SK-MEL-5 (cell line): ENCODE results near the gene SPAST. TPM values are rescaled to one million over a fixed set of nuclear protein-coding genes. Genes with fewer than 3 reads are reported as not detected.
A peak's percentile ranks its signal among the peaks of the same experiment; 100 is the strongest.
"Not testable (repeated sequence)": the region's sequence is repeated elsewhere in the genome, so short reads cannot be mapped to it uniquely, and the experiment has no call there.

ENCODE experiments used
- DNase-seq: peaks from one replicate; pipeline ENCODE4 v3.0.0-alpha.2; 2016; ENCODE audit warnings: low read depth, low spot score
- in situ Hi-C: cut with HindIII; loops from 2 replicates; pipeline ENCODE4 v1.10.0; 2016; ENCODE audit warnings: low sequenced_read_pairs, high pct_unique_total_duplicates, low pct_unique_long_range_greater_than_20kb
- polyA plus RNA-seq, 2 experiments: library from polyadenylated mRNA; depleted of rRNA; stranded (reverse); fragments of >200 nt; gene quantifications; 2 replicates each; pipeline ENCODE4 v1.2.3, GENCODE V29; 2015
- total RNA-seq: library from RNA; depleted of rRNA; stranded (reverse); fragments of >200 nt; shearing (Covaris generic); gene quantifications from 2 replicates; pipeline ENCODE4 v1.2.3, GENCODE V29; 2014; rRNA removed

The SPAST gene
- 23.0 and 29.0 TPM in 2 replicates for total RNA-seq
- 14.4 and 16.2 TPM in 2 replicates for polyA plus RNA-seq (2015; cell fraction: cytosol; rRNA removed)
- 6.6 and 7.4 TPM in 2 replicates for polyA plus RNA-seq (2015; cell fraction: nucleus; rRNA removed)

DNA sequence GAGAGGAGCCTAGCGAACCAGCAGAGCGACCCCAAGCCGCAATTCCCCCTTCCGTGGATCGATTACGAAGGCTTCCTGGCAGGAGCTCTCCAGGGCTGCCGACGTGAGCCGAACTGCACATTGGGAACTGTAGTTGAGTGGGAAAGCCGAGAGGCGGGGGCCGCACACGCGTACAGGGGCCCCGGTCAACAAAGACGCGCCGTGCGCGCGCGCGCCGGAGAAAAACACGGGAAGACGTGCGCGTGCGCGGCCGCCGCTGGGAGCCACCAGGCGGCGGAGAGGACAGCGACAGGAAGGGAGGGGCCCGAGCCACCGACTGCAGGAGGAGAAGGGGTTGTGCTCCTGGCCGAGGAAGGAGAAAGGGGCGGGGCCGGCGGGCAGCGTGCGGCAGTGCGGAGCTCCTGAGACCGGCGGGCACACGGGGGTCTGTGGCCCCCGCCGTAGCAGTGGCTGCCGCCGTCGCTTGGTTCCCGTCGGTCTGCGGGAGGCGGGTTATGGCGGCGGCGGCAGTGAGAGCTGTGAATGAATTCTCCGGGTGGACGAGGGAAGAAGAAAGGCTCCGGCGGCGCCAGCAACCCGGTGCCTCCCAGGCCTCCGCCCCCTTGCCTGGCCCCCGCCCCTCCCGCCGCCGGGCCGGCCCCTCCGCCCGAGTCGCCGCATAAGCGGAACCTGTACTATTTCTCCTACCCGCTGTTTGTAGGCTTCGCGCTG lies at the start of gene SPAST:
Gene SPAST, plus strand, starts transcription at position 247 of the 711 bp plus-strand sequence. Its CDS starts 276 bp downstream, at position 523.
- in situ Hi-C loops, result no loop called here

DNA sequence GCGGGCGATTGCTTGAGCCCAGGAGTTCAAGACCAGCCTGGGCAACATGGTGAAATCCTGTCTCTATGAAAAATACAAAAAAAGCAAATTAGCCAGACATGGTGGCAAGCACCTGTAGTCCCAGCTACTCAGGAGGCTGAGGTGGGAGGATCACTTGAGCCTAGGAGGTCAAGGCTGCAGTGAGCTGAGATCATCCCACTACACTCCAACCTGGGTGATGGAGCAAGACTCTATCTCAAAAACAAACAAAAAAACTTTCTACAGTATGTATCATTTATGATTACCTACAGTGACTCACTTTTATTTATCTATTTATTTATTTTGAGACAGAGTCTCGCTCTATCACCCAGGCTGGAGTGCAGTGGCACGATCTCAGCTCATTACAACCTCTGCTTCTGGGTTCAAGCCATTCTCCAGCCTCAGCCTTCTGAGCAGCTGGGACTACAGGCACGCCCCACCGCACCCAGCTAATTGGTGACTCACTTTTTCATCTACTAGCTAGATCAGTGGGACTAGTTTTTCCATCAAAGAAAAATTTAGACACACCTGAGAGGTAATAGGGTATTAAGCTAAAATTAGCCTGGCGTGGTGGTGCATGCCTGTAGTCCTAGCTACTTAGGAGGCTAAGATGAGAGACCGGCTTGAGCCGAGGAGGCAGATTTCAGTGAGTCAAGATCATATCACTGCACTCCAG lies 44.4 kb upstream of the SPAST start:
- in situ Hi-C loops, DNase-seq: not testable (repeated sequence)

More for the DNA sequence above, at the start of gene SPAST:
- peak; percentile 98 for DNase-seq

DNA sequence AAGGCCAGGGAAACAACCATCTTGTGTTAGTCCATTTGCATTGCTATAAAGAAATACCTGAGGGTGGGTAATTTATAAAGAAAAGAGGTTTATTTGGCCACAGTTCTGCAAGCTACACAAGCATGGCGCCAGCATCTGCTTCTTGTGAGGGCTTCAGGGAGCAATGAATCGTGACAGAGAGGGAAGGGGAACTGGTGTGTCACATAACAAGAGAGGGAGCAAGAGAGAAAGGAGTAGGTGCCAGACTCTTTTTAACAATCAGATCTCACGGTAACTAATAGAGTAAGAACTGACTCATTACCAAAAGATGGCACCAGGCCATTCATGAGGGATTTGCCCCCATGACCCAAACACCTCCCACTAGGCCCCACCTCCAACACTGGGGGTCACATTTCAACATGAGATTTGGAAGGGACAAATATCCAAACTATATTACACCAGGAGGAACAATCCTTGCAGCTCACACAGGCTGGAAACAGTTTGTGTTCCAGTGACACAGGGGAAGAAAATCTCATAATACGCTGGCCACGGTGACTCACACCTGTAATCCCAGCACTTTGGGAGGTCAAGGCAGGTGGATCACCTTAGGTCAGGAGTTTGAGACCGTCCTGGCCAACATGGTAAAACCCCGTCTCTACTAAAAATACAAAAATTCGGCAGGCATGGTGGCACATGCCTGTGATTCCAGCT lies 29.0 kb upstream of the SPAST start:
- DNase-seq, result not testable (repeated sequence)

GRCh38 chr2:32039447-32040219 lies 23.7 kb upstream of the SPAST start, which contains the start of gene DPY30:
Gene DPY30 (minus strand): TSS chr2:32039805. CDS start chr2:32039456, 349 bp downstream.
- in situ Hi-C loops, result no loop called here
- peak; percentile 96 for DNase-seq

More for the DNA sequence above, 29.0 kb upstream of the SPAST start:
- in situ Hi-C loops, result not testable (repeated sequence)

DNA sequence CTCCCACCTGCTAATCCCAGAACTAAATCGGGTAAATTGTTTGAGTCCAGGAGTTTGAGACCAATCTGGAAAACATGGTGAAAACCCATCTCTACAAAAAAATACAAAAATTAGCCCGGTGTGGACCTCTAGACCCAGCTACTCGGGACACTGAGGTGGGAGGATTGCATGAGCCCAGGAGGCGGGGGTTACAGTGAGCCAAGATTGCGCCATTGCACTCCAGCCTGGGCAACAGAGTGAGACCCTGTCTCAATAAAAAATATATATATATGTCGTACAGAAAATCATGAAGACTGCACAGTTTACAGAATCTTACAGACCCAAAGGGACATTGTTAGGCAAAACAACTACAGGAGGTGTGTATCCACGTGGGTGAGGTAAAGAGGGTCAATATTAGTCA lies 19.8 kb upstream of the SPAST start:
- in situ Hi-C loops, result no loop called here
- no peak for DNase-seq

- in situ Hi-C loops, result no loop called here
- no peak for DNase-seq
Observed at GRCh38 chr2:32051836-32052439, 11.4 kb upstream of the SPAST start.

GRCh38 chr2:32054583-32054982 lies 8.8 kb upstream of the SPAST start:
- in situ Hi-C loops, DNase-seq: not testable (repeated sequence)

GRCh38 chr2:32058130-32058529 lies 5.2 kb upstream of the SPAST start:
- in situ Hi-C loops, result no loop called here
- no peak for DNase-seq

DNA sequence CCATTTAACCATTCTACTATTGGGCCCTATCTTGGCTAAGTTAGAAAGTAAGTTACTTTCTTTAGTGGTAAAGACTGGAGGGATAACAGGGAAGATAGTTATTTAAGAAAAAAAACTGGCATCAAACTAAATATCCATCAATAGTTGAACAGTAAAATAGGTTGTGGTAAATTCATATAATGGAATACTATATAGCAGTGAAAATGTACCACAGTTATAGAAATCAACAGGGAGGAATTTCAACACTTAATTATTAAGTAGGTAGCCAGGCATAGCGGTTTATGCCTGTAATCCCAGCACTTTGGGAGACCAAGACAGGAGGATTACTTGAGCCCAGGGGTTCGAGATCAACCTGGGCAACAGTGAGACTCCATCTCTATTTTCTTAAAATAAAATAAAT lies 3.1 kb upstream of the SPAST start:
- no peak for DNase-seq
- in situ Hi-C loops, result no loop called here

DNA sequence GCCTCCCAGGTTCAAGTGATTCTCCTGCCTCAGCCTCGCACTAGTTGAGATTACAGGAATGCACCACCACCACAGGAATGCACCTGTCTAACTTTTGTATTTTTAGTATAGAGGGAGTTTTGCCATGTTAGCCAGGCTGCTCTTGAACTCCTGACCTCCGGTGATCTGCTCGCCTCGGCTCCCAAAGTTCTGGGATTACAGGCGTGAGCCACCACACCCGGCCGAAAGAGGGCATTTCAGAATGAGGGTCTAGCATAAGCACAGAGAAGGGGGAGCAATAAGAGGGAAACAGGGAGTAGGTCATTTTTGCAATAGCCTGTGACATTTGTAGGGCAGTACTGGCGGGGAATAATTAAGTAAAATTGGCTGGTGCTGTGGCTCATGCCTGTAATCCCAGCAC lies 1.9 kb upstream of the SPAST start:
- in situ Hi-C loops, result no loop called here
- DNase-seq, result no peak

- DNase-seq, result peak; percentile 83
- in situ Hi-C loops, result no loop called here
Observed at GRCh38 chr2:32061973-32062861, 1.1 kb upstream of the SPAST start.

GRCh38 chr2:32064021-32064601 lies 755 bp downstream of the SPAST start:
- in situ Hi-C loops, result no loop called here
- peak; percentile 15 for DNase-seq

- no peak for DNase-seq
- in situ Hi-C loops, result no loop called here
Observed at GRCh38 chr2:32064713-32065112, 1.4 kb downstream of the SPAST start.

- in situ Hi-C loops, result no loop called here
- DNase-seq, result no peak
Observed at GRCh38 chr2:32067549-32067948, 4.2 kb downstream of the SPAST start.

GRCh38 chr2:32074134-32074506 lies 10.8 kb downstream of the SPAST start:
- in situ Hi-C loops, result no loop called here
- DNase-seq, result no peak

GRCh38 chr2:32095671-32096070 lies 32.3 kb downstream of the SPAST start:
- in situ Hi-C loops, result no loop called here
- no peak for DNase-seq
